Measurements from ENCODE around the gene GSN.
"Not testable (repeated sequence)": the region's sequence is repeated elsewhere in the genome, so short reads cannot be mapped to it uniquely, and the experiment has no call there.

GSN gene

DNA sequence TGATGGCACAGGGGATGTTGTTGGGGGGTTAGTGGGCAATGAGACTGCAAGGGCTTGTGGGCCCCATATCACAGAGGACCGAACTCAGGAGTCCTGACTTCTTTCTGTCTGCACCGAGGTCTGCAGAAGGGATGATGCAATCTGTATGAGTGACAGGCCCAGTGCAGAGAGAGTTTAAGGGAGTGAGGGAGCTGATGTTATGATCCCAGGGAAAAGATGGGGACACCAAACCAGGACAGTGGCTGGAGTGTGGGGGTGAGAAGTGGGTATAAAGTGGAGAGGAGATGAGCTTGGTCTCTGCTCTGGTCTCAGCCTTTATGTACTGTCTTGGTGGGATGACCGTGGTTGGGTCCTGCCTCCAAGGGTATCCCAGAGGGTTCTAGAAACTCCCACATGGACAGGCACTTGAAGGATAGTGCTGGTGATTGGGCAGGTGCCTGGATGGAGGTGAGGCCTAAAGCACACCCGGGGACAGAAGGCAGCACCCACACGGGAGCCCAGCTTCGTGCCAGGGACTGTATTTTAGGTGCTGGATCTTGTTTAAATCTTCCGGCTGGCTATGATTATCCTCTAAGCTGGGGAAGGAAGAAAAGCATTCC is 21.9 kb downstream of the GSN start:
- no peak for DNase-seq

DNA sequence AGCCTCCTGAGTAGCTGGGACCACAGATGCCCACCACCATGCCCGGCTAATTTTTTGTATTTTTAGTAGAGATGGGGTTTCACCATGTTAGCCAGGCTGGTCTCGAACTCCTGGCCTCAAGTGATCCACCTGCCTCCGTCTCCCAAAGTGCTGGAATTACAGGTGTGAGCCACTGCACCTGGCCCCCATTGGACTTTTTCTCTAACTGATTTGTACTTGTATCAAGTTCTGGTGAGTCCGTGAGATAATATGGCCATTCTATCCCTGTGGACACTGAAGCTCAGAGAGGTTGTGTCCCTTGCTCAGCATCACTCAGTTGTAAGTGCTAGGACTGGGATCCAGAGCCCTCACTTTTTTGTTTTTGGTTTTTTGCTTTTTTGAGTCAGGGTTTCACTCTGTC is 23.6 kb downstream of the GSN start:
- DNase-seq = not testable (repeated sequence)

DNA sequence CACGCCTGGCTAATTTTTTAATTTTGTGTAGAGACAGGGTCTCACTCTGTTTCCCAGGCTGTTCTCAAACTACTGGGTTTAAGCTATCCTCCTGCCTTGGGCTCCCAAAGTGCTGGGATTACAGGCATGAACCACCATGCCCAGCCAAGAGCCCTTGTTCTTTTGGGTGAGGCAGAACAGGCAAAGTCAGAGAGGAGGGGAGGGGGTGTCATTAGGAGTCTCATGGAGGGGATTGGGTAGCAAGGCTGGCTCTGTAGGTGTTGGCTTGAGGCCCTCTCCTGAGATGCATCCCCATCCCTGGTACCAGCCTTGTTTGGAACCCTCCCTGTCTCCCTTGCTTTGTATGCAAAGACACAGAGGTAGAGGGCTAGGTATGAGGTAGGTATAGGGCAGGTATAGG is 24.1 kb downstream of the GSN start:
- no peak for DNase-seq

DNA sequence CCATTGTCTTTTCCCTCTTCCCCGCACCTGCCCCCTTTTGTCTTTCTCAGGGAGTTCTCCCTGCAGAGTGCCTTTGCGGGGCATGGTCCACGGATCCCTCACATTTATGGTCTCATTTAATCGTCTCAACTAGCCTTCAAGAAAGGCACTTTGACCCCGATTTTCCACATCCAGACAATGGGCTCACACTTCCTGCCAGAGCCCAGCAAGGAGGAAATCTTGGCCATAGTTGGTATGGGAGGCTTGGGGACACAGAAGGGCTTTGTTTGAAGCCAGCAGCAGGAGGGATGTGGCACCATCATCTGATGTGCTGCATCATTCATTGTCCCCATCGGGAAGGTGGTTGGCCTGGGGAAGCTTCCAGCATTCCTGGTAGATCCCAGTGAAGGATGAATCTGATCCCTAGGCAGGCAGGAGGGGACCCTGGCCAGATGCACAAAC is 24.9 kb downstream of the GSN start:
- DNase-seq = no peak

DNA sequence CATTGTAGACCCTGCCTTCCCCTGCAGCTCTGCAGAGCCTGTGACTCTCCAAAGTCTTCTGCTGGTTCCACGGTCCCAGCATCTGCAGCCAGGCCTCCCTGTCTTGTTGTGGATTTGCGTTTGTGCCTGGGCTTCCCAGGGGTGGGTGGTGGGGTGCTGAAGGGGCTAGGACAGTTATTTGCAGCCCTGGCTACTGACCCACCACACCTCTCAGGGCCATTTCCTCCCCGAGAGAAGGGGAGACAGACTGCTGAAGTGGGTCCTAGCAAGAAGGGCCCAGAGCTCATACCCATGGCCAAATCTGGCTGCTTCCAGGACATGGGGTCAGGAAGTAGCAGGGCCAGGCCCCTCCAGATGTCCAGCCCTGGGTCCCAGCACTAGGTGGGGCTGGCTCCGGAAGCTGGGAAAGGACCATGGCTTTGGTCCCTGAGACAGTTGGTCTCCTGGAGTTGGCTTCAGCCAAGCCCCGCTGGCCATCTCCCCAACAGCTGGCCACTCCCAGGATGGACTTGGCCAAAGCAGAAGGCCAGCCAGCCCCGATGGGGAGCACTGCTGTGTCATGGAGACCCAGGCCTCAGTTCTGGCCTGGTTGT is 26.3 kb downstream of the GSN start:
- DNase-seq = no peak

DNA sequence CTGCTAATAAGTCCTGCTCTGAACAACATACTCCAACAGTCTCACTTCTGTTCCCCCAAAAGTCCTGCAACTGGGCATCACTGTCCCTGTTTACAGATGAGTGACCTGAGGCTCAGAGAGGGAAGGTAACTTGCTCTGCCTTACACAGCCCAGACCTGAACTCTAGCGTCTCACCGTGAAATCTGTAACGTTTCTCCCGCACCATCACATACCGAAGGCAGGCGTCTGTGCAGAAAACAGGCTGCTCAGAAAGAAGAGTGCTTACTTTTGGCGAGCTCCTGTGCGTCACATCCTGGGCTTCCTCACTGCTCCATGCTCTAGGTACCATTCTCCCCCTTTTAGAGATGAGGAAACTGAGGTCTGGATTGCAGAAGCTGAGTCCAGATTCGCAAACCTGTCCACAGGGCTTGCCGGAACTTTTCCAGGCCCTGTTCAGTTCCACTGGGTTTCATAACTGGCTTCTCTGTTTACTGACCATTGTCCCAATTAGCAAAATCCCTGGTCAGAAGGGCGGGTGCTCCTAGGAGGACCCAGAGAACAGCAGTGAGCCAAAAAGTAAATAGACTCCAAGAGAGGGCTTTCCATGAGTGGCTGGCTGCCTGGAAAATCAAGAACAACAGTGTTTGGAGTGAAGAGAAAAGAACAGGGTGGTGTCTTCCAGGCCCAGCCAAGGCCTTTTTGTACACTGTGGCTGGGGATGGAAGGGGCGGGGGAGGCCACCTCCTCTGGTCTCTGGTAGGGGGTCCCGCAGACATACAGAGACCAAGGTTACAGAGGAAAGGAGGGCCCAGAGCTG is 27.1 kb downstream of the GSN start:
- DNase-seq = no peak

DNA sequence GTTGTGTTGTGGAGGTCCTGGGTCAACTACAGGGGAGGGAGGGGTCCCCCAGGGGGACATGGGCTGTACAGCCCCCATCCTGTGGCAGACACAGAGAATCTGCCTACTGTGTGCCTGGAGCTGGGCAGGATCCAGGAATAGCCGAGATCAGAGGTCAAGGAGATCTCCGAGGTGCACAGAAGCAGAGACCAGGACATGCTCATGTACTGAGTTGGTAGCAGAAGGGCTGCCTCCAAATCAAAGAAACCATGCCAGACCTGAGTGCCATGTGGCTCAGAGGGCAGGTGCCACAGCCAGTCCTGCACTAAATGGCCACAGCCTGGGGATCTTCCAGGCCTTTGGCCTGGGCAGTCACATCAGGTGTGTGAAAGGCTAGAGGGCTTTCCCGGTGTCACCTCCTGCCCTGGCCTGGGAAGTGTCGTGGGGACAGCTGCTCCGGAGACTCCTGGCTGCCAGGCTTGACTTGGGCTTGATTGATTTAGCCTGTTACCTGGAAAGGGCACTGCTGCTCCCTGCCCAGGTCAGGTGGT is 27.8 kb downstream of the GSN start:
- DNase-seq = no peak

DNA sequence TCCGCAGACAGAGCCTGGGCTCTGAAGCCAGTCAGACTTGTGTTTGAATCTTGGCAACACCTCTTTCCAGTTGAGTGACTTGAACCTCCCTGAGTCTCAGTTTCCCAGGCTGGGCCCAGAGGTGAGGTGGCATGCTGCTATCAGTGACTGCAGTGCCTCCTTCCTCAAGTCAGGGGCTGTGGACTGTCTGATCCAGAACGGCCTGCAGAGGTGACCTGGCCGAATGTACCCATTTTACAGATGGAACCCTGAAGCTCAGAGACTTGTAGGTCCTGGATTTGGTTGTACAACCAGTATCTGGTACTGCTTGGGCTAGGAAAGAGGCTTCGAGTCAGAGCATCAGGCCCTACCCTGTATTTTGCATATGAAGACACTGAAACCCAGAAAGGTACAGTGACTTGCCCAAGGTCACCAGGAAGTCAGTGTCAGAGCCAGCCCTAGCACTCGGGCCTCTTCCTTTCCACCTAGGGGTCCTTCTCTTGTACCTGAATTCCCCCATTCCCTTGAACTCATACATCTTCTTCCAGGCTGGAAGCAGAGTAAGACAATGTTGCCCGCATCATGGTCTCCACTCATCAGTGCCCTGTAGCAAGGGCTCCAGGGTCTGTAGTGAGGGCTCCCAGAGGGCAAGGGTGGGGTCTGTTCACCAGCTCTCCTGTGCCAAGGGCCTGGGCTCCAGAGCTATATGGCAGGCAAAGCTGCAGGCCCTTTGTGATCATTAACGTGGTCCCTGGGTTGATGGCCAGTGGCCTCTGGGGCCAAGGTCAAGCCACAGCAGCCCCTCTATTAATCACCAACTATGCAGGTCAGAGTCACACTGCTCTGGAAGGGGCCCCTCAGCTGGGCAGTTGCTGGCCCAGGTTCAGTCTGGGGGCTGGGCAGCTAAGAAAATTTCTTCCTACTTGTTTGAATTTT is 28.5 kb downstream of the GSN start:
- DNase-seq = no peak

DNA sequence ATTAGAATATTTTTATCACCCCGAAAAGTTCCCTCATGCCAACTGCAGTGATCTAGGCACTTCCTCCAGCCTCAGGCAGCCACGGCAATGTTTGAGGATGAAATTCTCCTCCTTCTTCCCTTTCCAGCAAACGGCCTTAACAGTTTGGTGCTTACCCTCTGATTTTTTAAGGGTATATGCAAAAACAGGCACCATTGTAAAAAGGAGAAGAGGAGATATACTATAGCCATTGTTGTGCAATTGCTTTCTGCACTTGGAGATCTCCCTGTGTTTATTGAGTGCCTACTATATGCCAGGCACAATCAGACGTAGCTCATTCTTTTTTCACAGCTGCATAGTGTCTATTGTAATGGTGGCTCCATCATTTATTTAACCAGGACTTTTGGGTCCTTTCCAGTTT is 29.4 kb downstream of the GSN start:
- DNase-seq = no peak

DNA sequence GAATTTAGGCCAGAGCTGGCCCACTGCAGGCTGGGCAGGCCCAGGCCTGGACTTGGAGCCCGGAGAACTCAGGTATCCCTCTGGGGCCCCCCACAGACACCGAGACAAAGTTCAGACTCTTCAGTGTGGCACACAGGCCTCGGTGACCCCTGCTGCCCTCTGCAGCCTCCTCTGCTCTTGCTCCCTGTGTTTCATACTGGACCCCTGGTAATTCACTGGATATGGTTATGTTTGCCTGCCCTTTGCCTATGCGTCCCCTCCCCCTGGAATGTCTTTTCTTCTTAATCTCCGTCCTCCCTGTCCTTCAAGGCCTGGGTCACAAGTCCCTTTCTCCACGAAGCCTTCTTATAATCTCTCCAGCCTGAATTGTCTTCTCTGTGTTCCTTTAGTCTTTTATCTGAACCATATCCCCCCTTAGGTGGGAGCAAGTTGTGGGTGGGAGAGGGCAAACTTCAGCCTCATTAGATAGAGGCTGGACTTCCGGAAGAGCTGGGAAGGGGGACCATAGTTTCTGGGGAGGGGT is 30.1 kb downstream of the GSN start:
- DNase-seq = no peak

DNA sequence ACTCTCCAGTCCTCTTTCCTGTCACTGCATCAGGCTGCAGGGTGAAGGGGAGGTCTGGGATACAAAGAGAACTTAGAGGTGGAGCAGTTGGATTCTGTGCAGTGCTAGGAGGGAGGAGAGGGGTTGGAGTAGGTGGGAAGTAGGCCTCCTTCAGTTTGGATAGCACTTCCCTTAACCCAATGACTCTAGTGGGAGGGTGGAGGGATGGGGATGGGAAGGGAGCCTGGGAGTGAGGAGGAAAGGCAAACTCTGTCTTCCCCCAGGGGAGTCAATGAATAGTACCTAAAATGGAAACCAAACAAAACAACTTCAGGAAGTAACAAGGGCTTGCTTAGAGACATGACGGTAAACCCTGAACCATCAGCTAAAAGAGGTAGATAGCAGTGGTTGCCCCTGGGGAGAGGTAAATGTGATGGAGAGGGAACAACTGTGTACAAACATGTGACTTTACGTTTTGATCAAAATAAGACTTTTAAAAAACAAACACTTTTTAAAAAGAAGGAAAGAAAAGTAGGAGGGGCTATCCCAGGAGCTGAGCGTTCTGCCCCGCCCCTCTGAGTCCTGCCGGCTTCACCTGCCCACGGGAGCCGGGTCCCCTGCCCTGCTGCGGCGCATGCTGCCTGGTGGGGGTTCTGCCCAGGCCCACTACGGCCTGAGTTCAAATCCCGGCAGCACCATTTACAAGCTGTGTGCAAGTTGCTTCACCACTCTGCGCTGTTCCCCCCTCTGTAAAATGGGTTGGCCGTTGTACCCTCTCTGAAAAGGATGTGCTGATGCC is 30.9 kb downstream of the GSN start:
- no peak for DNase-seq

DNA sequence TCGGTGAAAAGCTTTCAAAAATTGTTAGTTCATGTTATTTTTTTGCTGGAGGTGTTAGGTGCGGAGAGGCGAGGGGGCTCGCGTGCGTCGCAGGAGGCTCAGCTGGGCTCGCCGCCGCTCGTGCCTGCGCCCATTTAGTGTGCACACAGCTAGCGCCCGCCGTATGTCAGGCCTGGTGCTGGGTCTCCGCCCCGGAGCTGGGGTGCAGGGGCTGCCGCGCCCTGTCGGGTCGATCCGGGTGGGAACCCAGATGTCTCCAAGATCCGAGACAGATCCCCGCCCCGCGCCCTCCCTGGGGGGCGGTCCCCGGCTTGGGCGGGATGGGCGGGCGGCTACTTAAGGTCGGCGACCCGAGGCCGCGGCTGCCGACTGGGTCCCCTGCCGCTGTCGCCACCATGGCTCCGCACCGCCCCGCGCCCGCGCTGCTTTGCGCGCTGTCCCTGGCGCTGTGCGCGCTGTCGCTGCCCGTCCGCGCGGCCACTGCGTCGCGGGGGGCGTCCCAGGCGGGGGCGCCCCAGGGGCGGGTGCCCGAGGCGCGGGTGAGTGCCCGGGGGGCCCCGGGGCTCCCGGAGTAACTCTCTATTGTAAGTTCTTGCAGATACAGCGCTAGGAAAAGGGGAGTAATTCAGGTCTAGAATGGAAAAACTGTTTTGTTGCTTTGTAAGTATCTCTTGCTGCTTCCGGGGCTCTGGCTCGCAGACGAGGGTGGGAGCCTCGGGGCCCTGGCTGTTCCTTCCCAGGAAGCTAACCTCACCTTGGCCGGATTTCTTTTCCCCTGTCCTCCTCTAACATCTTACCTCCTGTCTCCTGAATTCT is 31.7 kb downstream of the GSN start:
- peak; percentile 68 for DNase-seq

DNA sequence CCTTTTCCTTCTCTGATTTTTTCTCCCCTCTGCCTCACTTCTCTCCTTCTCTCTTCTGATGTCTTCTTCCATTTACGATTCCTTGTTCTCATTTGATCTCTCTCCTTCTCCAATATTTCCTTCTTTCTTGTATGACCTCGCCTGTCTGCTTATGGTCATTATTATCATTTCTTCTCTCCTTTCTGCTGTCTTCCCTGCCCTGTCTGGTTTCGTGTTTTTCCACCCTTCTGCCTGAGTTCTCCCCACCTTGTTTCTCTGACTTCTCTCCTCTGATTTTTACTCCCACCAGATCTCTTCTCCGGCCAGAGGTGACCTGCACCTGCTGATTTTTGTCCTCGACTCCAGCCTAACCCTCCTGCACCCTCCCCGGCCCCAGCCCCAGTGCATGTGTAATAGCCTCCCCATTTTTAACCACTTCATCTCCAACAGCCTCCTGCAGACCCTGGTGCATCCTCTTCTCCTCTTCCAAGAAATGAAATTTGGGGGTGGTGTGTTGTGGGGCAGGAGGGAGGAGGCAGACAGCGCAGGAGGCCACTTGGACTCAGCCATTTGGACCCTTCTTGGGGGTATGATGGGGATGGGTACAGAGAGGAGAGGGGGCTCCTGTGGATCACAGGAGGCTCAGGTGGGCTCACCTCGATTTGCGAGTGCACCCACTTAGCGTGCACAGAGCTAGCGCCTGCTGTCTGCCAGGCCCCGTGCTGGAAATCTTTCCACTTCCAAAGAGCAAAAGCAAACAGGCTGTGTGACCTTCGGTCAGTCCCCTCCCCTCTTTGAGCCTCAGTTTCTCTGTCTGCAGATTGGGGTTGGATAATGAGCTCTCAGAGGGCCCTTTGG is 32.5 kb downstream of the GSN start:
- DNase-seq = no peak

DNA sequence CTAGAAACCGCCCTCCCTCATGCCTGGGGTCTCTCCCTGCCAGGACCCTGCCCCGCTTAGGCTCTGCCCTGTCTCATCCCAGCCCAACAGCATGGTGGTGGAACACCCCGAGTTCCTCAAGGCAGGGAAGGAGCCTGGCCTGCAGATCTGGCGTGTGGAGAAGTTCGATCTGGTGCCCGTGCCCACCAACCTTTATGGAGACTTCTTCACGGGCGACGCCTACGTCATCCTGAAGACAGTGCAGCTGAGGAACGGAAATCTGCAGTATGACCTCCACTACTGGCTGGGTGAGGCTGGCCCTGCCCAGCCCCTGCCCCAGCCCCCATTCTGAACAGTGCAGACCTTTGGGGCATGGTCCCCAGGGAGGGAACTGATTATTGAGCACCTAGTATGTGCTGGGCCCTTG is 33.9 kb downstream of the GSN start:
- no peak for DNase-seq

DNA sequence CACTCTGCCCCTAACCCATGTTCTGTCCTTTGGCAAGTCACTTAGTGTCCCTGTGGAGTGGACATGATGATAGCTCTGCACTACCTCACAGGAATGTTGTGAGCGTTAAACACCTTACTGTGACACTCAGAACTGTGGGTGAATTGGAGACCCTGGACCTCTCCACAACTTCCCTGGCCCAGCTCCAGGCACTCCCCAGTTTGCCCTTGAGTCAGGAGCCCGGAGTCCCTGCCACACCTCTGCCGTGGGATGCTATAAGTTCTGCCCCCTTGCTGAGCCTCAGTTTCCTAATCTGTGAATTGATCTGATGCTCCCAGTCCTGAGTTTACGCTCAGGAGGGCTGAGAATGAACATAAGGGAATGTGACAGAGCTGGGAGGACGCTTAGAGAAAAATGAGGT is 34.4 kb downstream of the GSN start:
- DNase-seq = no peak

DNA sequence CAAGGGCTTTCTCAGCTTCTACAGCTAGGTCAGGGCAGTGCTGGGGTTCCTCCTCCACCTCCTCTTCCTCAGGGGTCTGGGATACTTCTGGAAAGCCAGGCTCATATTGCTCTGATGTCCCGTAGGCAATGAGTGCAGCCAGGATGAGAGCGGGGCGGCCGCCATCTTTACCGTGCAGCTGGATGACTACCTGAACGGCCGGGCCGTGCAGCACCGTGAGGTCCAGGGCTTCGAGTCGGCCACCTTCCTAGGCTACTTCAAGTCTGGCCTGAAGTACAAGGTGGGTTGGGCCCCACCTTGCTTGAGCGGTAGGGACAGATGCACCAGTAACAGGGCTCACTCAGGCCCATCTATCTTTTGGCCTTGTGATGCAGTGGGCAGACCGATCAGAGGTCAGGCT is 34.8 kb downstream of the GSN start:
- DNase-seq = no peak

DNA sequence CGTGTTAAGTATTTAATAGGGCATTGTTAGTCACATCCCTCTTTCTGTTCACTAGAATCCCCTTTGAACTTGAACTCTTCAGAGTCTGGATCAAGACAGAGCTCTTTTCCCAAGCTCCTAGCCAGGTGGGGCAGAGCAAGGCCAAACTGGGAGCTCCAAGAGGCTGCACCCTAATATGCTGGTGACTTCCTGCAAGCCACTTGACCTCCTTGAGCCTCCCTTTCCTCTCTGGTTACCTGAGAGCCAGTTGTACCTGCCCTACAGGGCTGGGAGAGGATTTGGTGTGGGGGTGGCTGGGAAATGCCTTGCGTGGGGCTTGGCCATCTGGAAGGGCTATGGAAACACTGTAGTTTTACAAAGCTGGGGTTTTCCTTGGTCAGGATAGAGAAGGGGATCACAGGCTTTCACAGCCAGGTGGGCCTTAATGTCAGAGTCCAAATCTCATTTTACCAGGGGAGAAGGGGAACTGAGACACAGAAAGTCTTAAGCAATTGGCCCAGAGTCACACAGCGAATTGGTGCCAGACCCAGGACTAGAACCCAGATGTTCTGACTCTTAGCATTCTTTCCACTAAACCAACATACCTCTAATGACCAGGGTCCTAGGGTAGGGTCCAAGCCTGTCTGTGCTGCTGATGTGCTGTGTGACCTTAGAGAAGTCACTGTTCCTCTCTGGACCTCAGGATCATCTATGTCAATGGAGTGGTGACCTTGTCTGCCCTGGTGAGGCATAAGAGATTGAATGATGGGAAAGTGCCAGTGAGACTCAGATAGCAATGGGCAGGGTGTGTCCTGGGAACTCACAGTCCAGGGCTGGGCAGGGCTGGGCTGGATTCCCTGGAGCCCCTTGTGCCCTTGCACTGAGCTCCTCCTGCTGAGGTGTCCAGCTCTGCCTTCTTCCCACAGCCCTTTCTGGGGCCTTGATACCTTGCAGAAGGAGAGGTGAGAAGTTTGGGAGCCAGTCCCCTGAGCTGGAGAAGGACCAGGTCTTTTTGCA is 35.8 kb downstream of the GSN start:
- DNase-seq = no peak

DNA sequence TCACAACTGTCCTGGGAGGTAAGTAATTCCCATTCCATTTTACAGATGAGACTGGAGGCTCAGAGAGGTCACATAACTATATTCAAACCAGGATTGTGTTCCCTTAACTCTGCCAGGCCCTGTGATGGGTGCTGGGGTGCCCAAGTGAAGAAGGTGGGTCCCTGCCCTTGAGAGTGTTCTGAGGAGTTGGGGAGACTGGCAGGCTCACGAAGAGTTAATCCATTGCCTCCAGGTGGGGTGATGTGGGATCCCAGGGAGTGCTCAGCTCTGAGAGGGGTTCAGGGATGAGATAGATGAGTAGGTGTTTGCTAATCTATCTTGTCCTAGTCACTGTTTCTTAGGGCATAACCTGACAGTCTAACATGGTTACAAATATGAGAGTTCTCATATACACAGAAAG is 36.7 kb downstream of the GSN start:
- DNase-seq = no peak

Data from activated CD8-positive, alpha-beta memory T cell treated with anti-CD3 and anti-CD28 coated beads, Interleukin-2, amount 50 U/mL, for 48 hours (primary cell).